Fibroblast of lung (primary cell): ENCODE results near the gene CARD10.

Experiments used
- EZH2 ChIP-seq: IDR thresholded peaks from 2 replicates; pipeline ENCODE4 v1.5.1; 2012; ENCODE audit warnings: low read length, control low read depth, mild to moderate bottlenecking; ENCODE audit errors: missing control alignments
- TF ChIP-seq, protein P1 (sequence below), 2 donors: IDR thresholded peaks in 1 of 2; conservative IDR thresholded peaks in 1 of 2; 1 replicate in 1 of 2; 2 replicates in 1 of 2; pipeline ENCODE4 v1.5.1; 2011 to 2012; ENCODE audit warnings: low read length in 2 of 2, control low read depth in 1 of 2, inconsistent platforms in 1 of 2, low read depth in 1 of 2, mild to moderate bottlenecking in 1 of 2

GRCh38 chr22:37510091-37510490 is 9.1 kb downstream of the CARD10 start:
- TF ChIP-seq, protein P1, sequence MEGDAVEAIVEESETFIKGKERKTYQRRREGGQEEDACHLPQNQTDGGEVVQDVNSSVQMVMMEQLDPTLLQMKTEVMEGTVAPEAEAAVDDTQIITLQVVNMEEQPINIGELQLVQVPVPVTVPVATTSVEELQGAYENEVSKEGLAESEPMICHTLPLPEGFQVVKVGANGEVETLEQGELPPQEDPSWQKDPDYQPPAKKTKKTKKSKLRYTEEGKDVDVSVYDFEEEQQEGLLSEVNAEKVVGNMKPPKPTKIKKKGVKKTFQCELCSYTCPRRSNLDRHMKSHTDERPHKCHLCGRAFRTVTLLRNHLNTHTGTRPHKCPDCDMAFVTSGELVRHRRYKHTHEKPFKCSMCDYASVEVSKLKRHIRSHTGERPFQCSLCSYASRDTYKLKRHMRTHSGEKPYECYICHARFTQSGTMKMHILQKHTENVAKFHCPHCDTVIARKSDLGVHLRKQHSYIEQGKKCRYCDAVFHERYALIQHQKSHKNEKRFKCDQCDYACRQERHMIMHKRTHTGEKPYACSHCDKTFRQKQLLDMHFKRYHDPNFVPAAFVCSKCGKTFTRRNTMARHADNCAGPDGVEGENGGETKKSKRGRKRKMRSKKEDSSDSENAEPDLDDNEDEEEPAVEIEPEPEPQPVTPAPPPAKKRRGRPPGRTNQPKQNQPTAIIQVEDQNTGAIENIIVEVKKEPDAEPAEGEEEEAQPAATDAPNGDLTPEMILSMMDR (conservative IDR thresholded peaks at IDR 0.05 in 1 of 2, IDR thresholded peaks at IDR 0.05 in 1 of 2; ENCODE audit: low read depth in 1 of 2, low read length in 2 of 2), result no peak
- TF ChIP-seq EZH2, result no peak
